ENCODE data around the gene ANKRD44. TPM values are rescaled to one million over a fixed set of nuclear protein-coding genes. Genes with fewer than 3 reads are reported as not detected.

Gene ANKRD44
- total RNA-seq, 1 experiment from 2014 or later: 0.68 TPM

- TF ChIP-seq E2F4 (CRISPR knock-in tag; IDR thresholded peaks at IDR 0.05; ENCODE audit: borderline replicate concordance, low read depth) (no peak), CBFB (CRISPR knock-in tag; IDR thresholded peaks at IDR 0.05; ENCODE audit: low read depth) (no peak), GABPB1 (CRISPR knock-in tag; IDR thresholded peaks at IDR 0.05) (no peak), FOXP1 (CRISPR knock-in tag; IDR thresholded peaks at IDR 0.05; ENCODE audit: borderline replicate concordance) (no peak), NR1H2 (CRISPR knock-in tag; IDR thresholded peaks at IDR 0.05) (no peak), MLX (CRISPR knock-in tag; IDR thresholded peaks at IDR 0.05) (no peak), KAT7 (CRISPR knock-in tag; IDR thresholded peaks at IDR 0.05; ENCODE audit: borderline replicate concordance) (no peak), NFYB (CRISPR knock-in tag; conservative IDR thresholded peaks at IDR 0.05; ENCODE audit: low read depth) (no peak), PRRX2 (CRISPR knock-in tag; IDR thresholded peaks at IDR 0.05) (no peak), TEAD4 (CRISPR knock-in tag; IDR thresholded peaks at IDR 0.05) (no peak), SOX15 (CRISPR knock-in tag; IDR thresholded peaks at IDR 0.05) (no peak)
- ATAC-seq: no peak
- CTCF ChIA-PET: no interaction called here
Measured at GRCh38 chr2:197209742-197210408, 100.7 kb downstream of the ANKRD44 start.

DNA sequence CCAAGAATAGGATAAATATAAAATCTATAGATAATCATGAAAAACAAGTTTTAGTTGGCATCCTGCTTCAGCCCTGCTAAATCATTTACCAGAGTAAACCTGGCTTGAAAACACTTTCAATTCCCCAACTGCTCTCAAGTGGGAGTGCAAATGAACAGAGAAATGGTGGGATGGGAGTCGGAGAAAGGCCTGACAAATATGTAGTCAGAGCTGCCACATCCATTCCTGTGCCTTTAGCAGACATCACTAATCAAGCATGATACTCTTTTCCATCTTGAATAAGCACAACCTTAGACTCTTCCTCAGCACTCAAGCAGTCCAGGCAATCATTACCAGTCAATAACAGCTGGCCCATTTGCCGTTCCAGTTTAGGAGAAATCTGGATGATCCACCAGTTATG is 101.3 kb downstream of the ANKRD44 start:
- no peak overlapping the region for H3K27ac Mint-ChIP-seq
- no peaks in the 10 kb centered on the region; the same call in 1 of the 2 replicates for H3K27me3 Mint-ChIP-seq (ENCODE audit: low read depth)
- ATAC-seq (no peak), DNase-seq (ENCODE audit: low spot score) (no peak)
- H3K9me3 Mint-ChIP-seq: no peaks in the 10 kb centered on the region
- TF ChIP-seq ZMAT4 (CRISPR knock-in tag; IDR thresholded peaks at IDR 0.05): no peak
- TF ChIP-seq RORB (CRISPR knock-in tag; IDR thresholded peaks at IDR 0.05): no peak
- no peak for TF ChIP-seq JAZF1 (CRISPR knock-in tag; IDR thresholded peaks at IDR 0.05)
- no peak for TF ChIP-seq ESRRA (CRISPR knock-in tag; IDR thresholded peaks at IDR 0.05; ENCODE audit: borderline replicate concordance)
- no peak for TF ChIP-seq TEAD1 (CRISPR knock-in tag; IDR thresholded peaks at IDR 0.05)
- TF ChIP-seq KAT7 (CRISPR knock-in tag; IDR thresholded peaks at IDR 0.05; ENCODE audit: borderline replicate concordance): no peak
- no peak for TF ChIP-seq USF2 (CRISPR knock-in tag; IDR thresholded peaks at IDR 0.05)
- TF ChIP-seq ZNF317 (CRISPR knock-in tag; IDR thresholded peaks at IDR 0.05; ENCODE audit: borderline replicate concordance, low read depth): no peak
- TF ChIP-seq PRRX2 (CRISPR knock-in tag; IDR thresholded peaks at IDR 0.05): no peak
- no peak for TF ChIP-seq ZNF232 (CRISPR knock-in tag; IDR thresholded peaks at IDR 0.05)
- no peak for TF ChIP-seq ETV6 (CRISPR knock-in tag; IDR thresholded peaks at IDR 0.05)
- ChIA-PET POLR2A (no interaction called here), CTCF (no interaction called here)
- H3K4me1 Mint-ChIP-seq: no peaks in the 10 kb centered on the region
- no peaks in the 10 kb centered on the region for H3K36me3 Mint-ChIP-seq
- no peak overlapping the region for H3K4me3 Mint-ChIP-seq

More at GRCh38 chr2:197209742-197210408, 100.7 kb downstream of the ANKRD44 start:
- no peak for DNase-seq (ENCODE audit: low spot score)
- no peak overlapping the region for H3K27ac Mint-ChIP-seq
- H3K4me3 Mint-ChIP-seq: no peak overlapping the region
- H3K4me1 Mint-ChIP-seq: no peaks in the 10 kb centered on the region
- H3K9me3 Mint-ChIP-seq: no peaks in the 10 kb centered on the region
- H3K36me3 Mint-ChIP-seq: no peaks in the 10 kb centered on the region
- H3K27me3 Mint-ChIP-seq (ENCODE audit: low read depth): no peaks in the 10 kb centered on the region; the same call in 1 of the 2 replicates
- POLR2A ChIA-PET: no interaction called here

DNA sequence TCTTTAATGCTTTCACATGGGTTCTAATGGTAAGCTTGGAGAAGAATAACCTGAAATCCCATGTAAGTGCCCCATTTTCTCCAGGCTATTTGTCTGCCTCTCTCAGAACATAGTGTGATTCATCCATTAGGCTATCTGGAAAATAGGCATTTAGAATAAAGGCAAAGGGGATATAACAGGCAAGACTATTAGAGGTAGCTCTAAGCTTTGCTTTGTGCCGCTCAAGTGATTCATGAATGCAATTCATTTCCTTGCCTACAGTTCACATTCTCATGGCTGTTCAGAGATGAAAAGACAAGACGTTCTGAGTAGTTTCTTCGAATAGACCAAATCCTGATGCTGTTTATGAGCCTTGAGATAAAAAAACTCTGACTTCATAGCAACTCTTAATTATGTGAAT is 101.7 kb downstream of the ANKRD44 start:
- DNase-seq (ENCODE audit: low spot score) (no peak), ATAC-seq (no peak)
- H3K36me3 Mint-ChIP-seq: no peaks in the 10 kb centered on the region
- no peaks in the 10 kb centered on the region; the same call in 1 of the 2 replicates for H3K27me3 Mint-ChIP-seq (ENCODE audit: low read depth)
- ChIA-PET POLR2A (no interaction called here), CTCF (no interaction called here)
- H3K9me3 Mint-ChIP-seq: no peaks in the 10 kb centered on the region
- H3K27ac Mint-ChIP-seq: no peak overlapping the region
- no peaks in the 10 kb centered on the region for H3K4me1 Mint-ChIP-seq
- no peak overlapping the region for H3K4me3 Mint-ChIP-seq
- TF ChIP-seq PRRX2 (CRISPR knock-in tag; IDR thresholded peaks at IDR 0.05): no peak
- TF ChIP-seq SMAD4 (CRISPR knock-in tag; IDR thresholded peaks at IDR 0.05): no peak
- TF ChIP-seq ETV6 (CRISPR knock-in tag; IDR thresholded peaks at IDR 0.05): no peak
- no peak for TF ChIP-seq RORB (CRISPR knock-in tag; IDR thresholded peaks at IDR 0.05)
- TF ChIP-seq FOXP4 (CRISPR knock-in tag; IDR thresholded peaks at IDR 0.05): no peak
- TF ChIP-seq CBFB (CRISPR knock-in tag; IDR thresholded peaks at IDR 0.05; ENCODE audit: low read depth): no peak
- no peak for TF ChIP-seq ZBTB21 (CRISPR knock-in tag; IDR thresholded peaks at IDR 0.05; ENCODE audit: borderline replicate concordance)
- TF ChIP-seq ZNF512 (CRISPR knock-in tag; IDR thresholded peaks at IDR 0.05; ENCODE audit: borderline replicate concordance): no peak
- TF ChIP-seq SOX15 (CRISPR knock-in tag; IDR thresholded peaks at IDR 0.05): no peak
